ENCODE data around the gene BPIFB6.

DNA sequence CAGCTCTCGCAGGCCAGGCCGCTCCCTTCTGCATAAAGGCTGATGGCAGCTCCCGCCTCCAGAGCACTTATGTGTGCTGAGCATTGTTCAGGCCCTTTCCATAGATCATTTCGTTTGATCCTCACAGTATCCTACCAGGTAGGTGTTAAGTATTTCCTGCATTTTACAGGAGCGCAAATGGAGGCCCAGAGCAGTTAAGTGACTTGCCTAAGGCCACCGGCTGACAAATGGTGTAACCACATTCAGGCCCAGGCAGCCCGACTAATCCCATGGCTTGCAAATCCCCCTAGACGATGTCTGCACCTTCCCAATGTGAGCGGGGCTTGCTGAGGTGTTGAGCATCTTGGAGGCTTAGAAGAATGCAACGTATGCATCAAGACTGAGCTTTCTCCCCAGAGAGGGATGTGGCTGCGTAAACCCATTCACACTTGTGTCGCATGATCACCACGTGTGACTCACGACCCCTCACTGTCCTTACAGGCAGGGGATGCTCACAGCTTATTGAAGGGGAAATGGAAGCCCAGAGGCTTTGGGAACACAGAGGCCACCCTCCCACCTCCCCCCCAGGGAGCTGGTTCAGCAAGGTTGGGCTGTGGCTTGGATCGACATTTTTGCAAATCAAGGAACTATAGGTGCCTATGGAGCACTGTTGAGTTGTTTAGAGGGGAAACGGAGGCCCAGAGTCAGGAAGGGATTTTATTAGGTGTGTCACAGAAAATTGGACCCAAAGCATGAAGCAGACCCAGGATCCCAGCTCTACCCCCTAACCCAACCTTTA, 16.9 kb upstream of the BPIFB6 start:
- TF ChIP-seq EP300 (IDR thresholded peaks at IDR 0.05) (no peak), RNF2 (IDR thresholded peaks at IDR 0.05; ENCODE audit: borderline replicate concordance, low read depth) (no peak), CTCF (IDR thresholded peaks at IDR 0.05) (no peak), ELK1 (IDR thresholded peaks at IDR 0.05; ENCODE audit: low read depth, low read length) (no peak), POLR2A (IDR thresholded peaks at IDR 0.05; ENCODE audit: low read length) (no peak), SMC3 (IDR thresholded peaks at IDR 0.05) (no peak), RAD21 (conservative IDR thresholded peaks at IDR 0.05 in 1 of 2, IDR thresholded peaks at IDR 0.05 in 1 of 2) (no peak), EHMT2 (IDR thresholded peaks at IDR 0.05; ENCODE audit: low read depth) (no peak), HES2 (IDR thresholded peaks at IDR 0.05) (no peak)
- TF ChIP-seq, protein P1, sequence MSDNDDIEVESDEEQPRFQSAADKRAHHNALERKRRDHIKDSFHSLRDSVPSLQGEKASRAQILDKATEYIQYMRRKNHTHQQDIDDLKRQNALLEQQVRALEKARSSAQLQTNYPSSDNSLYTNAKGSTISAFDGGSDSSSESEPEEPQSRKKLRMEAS (IDR thresholded peaks at IDR 0.05): no peak

All from A549 (cell line).